Fibroblast of lung (primary cell): ENCODE data around the gene HOXC9. TPM values are rescaled to one million over a fixed set of nuclear protein-coding genes. Genes with fewer than 3 reads are reported as not detected.

Experiments
- DNase-seq, 2 donors: peaks; one replicate each; pipeline versions ENCODE4 v3.0.0 to v3.0.0-alpha.2; 2010; ENCODE audit warnings: low read depth in 2 of 2
- H2AFZ ChIP-seq: 2 replicates; pipeline ENCODE4 v1.5.1; 2012; ENCODE audit warnings: low read length, control low read depth, inconsistent platforms
- H3K27ac ChIP-seq: 2 replicates; pipeline ENCODE4 v1.5.1; 2011; ENCODE audit warnings: low read length, control low read depth; ENCODE audit not compliant: insufficient read depth
- H3K27me3 ChIP-seq: 2 replicates; pipeline ENCODE4 v1.5.1; 2011; ENCODE audit warnings: mild to moderate bottlenecking, low read length; ENCODE audit not compliant: control insufficient read depth, insufficient read depth
- H3K36me3 ChIP-seq: 2 replicates; pipeline ENCODE4 v1.5.1; 2011; ENCODE audit warnings: low read length; ENCODE audit not compliant: control insufficient read depth, insufficient read depth
- H3K4me1 ChIP-seq: 2 replicates; pipeline ENCODE4 v1.5.1; 2011; ENCODE audit warnings: low read length; ENCODE audit not compliant: control insufficient read depth, insufficient read depth; ENCODE audit errors: extremely low read depth
- H3K4me2 ChIP-seq: 2 replicates; pipeline ENCODE4 v1.5.1; 2011; ENCODE audit warnings: low read length, control low read depth; ENCODE audit not compliant: insufficient read depth; ENCODE audit errors: extremely low read depth
- H3K4me3 ChIP-seq, 4 experiments: fragments of 200-600 bp in 1 of 4; sonication (generic) in 1 of 4; replicated peaks in 1 of 4; 2 replicates each; pipeline ENCODE4 v1.5.1; 2011 to 2016; ENCODE audit warnings: low read length in 4 of 4, low read depth in 3 of 4, mild to moderate bottlenecking in 3 of 4, control low read depth in 2 of 4, inconsistent platforms in 1 of 4, mixed read lengths in 1 of 4; ENCODE audit not compliant: insufficient read depth in 1 of 4; ENCODE audit errors: control extremely low read depth in 1 of 4
- H3K79me2 ChIP-seq: 2 replicates; pipeline ENCODE4 v1.5.1; 2012; ENCODE audit warnings: mild to moderate bottlenecking, low read length, inconsistent platforms; ENCODE audit not compliant: control insufficient read depth, insufficient read depth
- H3K9ac ChIP-seq: 2 replicates; pipeline ENCODE4 v1.5.1; 2011; ENCODE audit warnings: mild to moderate bottlenecking, low read length, control low read depth; ENCODE audit not compliant: insufficient read depth
- H3K9me3 ChIP-seq: 2 replicates; pipeline ENCODE4 v1.5.1; 2012; ENCODE audit warnings: low read depth, low read length; ENCODE audit not compliant: control insufficient read depth, insufficient read depth
- H4K20me1 ChIP-seq: 2 replicates; pipeline ENCODE4 v1.5.1; 2011; ENCODE audit warnings: low read length; ENCODE audit not compliant: control insufficient read depth, insufficient read depth; ENCODE audit errors: extremely low read depth
- EZH2 ChIP-seq: IDR thresholded peaks from 2 replicates; pipeline ENCODE4 v1.5.1; 2012; ENCODE audit warnings: low read length, control low read depth, mild to moderate bottlenecking; ENCODE audit errors: missing control alignments
- polyA plus RNA-seq, 2 donors: library from polyadenylated mRNA; depleted of rRNA in 1 of 2; stranded (reverse) in 1 of 2; unstranded in 1 of 2; fragments of >200 nt; gene quantifications; 2 replicates each; pipeline ENCODE4 v1.2.1, GENCODE V29; 2011 to 2012; ENCODE audit warnings: missing spikeins in 1 of 2
- total RNA-seq: library from RNA; depleted of rRNA; stranded (reverse); fragments of >200 nt; gene quantifications from 2 replicates; pipeline ENCODE4 v1.2.1, GENCODE V29; 2014
- TF ChIP-seq, protein P1 (sequence below), 2 donors: IDR thresholded peaks in 1 of 2; conservative IDR thresholded peaks in 1 of 2; 1 replicate in 1 of 2; 2 replicates in 1 of 2; pipeline ENCODE4 v1.5.1; 2011 to 2012; ENCODE audit warnings: low read length in 2 of 2, control low read depth in 1 of 2, inconsistent platforms in 1 of 2, low read depth in 1 of 2, mild to moderate bottlenecking in 1 of 2

HOXC9 gene
- total and polyA plus RNA-seq, 2 donors (not counting 1 experiment from before 2014, with no cell fraction given), result 0.24 TPM; not detected in 1

DNA sequence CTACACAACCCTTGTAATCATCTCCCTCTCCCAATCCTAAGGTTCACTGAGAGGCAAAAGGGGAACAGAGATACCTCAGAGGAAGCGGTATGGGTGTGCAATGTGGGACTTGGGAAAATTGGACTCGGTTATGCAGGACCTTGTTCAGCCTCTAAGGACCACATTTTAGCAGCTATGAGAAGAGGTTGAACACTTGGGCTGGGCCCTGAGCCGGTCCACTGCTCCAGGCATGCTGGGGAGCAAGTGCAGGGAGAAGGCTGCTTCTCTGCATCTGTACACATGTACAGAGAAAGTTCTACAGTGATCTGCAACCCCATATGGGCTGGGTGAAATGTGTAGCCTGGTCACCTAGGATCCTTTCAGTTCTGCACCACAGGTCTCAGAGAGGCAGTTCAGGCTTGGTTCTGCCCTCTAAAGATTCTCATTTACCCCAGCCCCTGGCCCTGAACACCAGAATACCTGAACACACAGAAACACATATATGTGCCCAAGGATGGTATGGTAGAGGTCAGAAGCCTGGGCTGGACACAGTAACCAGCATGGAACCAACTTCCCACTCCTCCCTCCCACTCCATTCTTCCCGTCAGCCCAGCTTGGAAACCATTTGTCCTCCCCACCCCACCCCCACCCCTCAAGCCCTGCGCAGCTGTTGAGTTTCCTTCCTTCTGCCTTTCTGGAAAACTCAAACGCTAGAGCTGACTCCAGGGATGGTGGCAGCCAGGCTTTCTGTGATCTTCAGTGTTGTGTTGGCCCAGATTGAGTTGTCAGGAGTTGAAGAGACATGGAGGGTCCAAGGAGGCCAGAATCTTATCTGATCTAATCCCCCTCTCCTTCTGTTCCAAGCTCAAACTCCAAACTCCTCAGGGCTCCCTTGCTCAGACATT lies 43.3 kb downstream of the HOXC9 start:
- no peak overlapping the region for H2AFZ ChIP-seq
- H3K4me3 ChIP-seq, result no peak overlapping the region
- no peaks in the 10 kb centered on the region for H3K79me2 ChIP-seq

DNA sequence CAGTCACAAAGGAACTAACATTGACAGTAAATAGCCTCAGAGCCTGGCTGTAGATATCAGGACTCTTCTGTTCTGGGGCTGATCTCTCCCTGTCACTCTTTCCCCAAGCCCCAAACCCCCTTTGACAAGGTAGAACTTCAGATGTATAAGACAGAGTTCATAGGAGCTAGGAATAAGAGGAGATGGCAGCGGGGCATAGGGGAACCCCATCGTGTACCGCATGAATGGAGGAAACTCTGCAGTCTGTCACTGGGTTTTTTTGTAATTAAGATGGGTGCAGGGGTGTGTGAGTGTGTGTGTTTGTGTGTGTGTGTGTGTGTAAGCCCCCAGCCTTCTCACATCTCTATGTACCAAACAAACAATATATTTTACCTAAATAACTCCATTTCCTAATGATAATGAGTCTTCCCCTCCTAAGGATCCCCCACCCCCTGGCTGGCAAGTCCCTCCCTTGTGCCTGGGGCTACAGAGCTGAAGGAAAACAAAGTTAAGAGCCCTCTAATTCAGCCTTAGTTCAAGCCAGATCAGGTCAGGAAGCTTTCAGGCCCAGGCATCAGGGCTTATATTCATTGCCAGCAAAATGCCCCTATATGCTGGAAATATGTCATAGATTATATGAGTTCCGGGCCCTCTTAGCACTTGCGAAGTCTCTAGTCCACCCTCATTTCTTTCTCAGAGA lies 44.6 kb downstream of the HOXC9 start:
- Histone ChIP-seq H4K20me1 (no peaks in the 10 kb centered on the region), H3K4me2 (no peak overlapping the region), H3K27me3 (peaks cover 35% of the 10 kb centered on the region), H3K9ac (no peak overlapping the region), H3K27ac (no peak overlapping the region), H3K79me2 (no peaks in the 10 kb centered on the region), H3K4me3 (no peak overlapping the region), H3K9me3 (no peaks in the 10 kb centered on the region), H3K36me3 (no peaks in the 10 kb centered on the region), H2AFZ (no peak overlapping the region), H3K4me1 (no peaks in the 10 kb centered on the region)
- DNase-seq, result no peak
- no peak for TF ChIP-seq EZH2
- TF ChIP-seq, protein P1, sequence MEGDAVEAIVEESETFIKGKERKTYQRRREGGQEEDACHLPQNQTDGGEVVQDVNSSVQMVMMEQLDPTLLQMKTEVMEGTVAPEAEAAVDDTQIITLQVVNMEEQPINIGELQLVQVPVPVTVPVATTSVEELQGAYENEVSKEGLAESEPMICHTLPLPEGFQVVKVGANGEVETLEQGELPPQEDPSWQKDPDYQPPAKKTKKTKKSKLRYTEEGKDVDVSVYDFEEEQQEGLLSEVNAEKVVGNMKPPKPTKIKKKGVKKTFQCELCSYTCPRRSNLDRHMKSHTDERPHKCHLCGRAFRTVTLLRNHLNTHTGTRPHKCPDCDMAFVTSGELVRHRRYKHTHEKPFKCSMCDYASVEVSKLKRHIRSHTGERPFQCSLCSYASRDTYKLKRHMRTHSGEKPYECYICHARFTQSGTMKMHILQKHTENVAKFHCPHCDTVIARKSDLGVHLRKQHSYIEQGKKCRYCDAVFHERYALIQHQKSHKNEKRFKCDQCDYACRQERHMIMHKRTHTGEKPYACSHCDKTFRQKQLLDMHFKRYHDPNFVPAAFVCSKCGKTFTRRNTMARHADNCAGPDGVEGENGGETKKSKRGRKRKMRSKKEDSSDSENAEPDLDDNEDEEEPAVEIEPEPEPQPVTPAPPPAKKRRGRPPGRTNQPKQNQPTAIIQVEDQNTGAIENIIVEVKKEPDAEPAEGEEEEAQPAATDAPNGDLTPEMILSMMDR (conservative IDR thresholded peaks at IDR 0.05 in 1 of 2, IDR thresholded peaks at IDR 0.05 in 1 of 2; ENCODE audit: low read depth in 1 of 2, low read length in 2 of 2), result no peak

More for the DNA sequence above, 43.3 kb downstream of the HOXC9 start:
- no peak for DNase-seq
- TF ChIP-seq, protein P1 (conservative IDR thresholded peaks at IDR 0.05 in 1 of 2, IDR thresholded peaks at IDR 0.05 in 1 of 2; ENCODE audit: low read depth in 1 of 2, low read length in 2 of 2), result no peak
- TF ChIP-seq EZH2, result no peak
- no peaks in the 10 kb centered on the region for H4K20me1 ChIP-seq
- no peak overlapping the region for H3K4me2 ChIP-seq
- H3K27ac ChIP-seq, result no peak overlapping the region
- H3K36me3 ChIP-seq, result no peaks in the 10 kb centered on the region
- no peaks in the 10 kb centered on the region for H3K4me1 ChIP-seq
- no peak overlapping the region for H3K9ac ChIP-seq
- H3K27me3 ChIP-seq, result peaks cover 42% of the 10 kb centered on the region
- no peaks in the 10 kb centered on the region for H3K9me3 ChIP-seq

DNA sequence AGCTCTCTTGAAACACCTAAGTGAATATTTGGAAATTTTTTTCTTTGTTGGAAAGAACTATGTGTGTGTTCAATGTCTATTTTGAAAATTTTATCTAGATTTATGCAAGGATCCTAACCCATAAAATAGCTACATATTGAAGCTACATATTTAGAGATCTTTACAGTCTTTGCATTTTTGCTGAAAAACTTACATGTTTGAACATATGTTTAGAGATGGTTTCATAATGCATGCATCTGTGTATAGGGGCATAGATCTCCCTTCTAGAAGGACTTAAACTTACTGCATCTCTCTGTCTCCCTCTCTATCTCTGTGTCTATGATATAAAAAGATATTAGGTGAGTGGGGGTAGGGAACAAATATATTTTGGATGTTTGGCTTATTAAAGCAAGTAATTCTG lies 45.4 kb downstream of the HOXC9 start:
- Histone ChIP-seq H3K36me3 (no peaks in the 10 kb centered on the region), H4K20me1 (no peaks in the 10 kb centered on the region), H3K4me2 (no peak overlapping the region), H3K27ac (no peak overlapping the region), H3K27me3 (peaks cover 32% of the 10 kb centered on the region), H2AFZ (no peak overlapping the region), H3K4me3 (no peak overlapping the region), H3K9me3 (no peaks in the 10 kb centered on the region), H3K79me2 (no peaks in the 10 kb centered on the region), H3K9ac (no peak overlapping the region), H3K4me1 (no peaks in the 10 kb centered on the region)
- no peak for DNase-seq
- no peak for TF ChIP-seq EZH2
- TF ChIP-seq, protein P1 (conservative IDR thresholded peaks at IDR 0.05 in 1 of 2, IDR thresholded peaks at IDR 0.05 in 1 of 2; ENCODE audit: low read depth in 1 of 2, low read length in 2 of 2), result no peak
